ENCODE measurements around the gene FNDC11. TPM values are rescaled to one million over a fixed set of nuclear protein-coding genes. Genes with fewer than 3 reads are reported as not detected.
A peak's percentile ranks its signal among the peaks of the same experiment; 100 is the strongest.
"Not testable (repeated sequence)": the region's sequence is repeated elsewhere in the genome, so short reads cannot be mapped to it uniquely, and the experiment has no call there.

The FNDC11 gene
- total RNA-seq, 1 experiment from 2014 or later: 0.46 TPM

- no peak for DNase-seq (ENCODE audit: low read depth)
Observed at GRCh38 chr20:63566395-63567135, 12.6 kb downstream of the FNDC11 start.

- no peak for DNase-seq (ENCODE audit: low read depth)
Observed at GRCh38 chr20:63567136-63567385, 13.1 kb downstream of the FNDC11 start.

GRCh38 chr20:63567386-63568169 lies 13.6 kb downstream of the FNDC11 start:
- no peak for DNase-seq (ENCODE audit: low read depth)

GRCh38 chr20:63568170-63568981 lies 14.4 kb downstream of the FNDC11 start:
- DNase-seq (ENCODE audit: low read depth): no peak

GRCh38 chr20:63568986-63569949 lies 15.3 kb downstream of the FNDC11 start:
- DNase-seq (ENCODE audit: low read depth): no peak

GRCh38 chr20:63570281-63571086 lies 16.5 kb downstream of the FNDC11 start:
- no peak for DNase-seq (ENCODE audit: low read depth)

GRCh38 chr20:63571087-63571478 lies 17.1 kb downstream of the FNDC11 start:
- not testable (repeated sequence) for DNase-seq (ENCODE audit: low read depth)

- DNase-seq (ENCODE audit: low read depth): no peak
Observed at GRCh38 chr20:63572071-63572787, 18.3 kb downstream of the FNDC11 start.

- no peak for DNase-seq (ENCODE audit: low read depth)
Observed at GRCh38 chr20:63572788-63573646, 19.1 kb downstream of the FNDC11 start.

GRCh38 chr20:63573647-63574131 lies 19.7 kb downstream of the FNDC11 start:
- no peak for DNase-seq (ENCODE audit: low read depth)

- peak; percentile 43 for DNase-seq (ENCODE audit: low read depth)
Observed at GRCh38 chr20:63574156-63574828, 20.3 kb downstream of the FNDC11 start, which contains the start of gene HELZ2. HELZ2 (minus strand) TSS chr20:63574239; CDS start chr20:63572385, 1,854 bp downstream.

GRCh38 chr20:63574829-63575743 lies 21.1 kb downstream of the FNDC11 start:
- DNase-seq (ENCODE audit: low read depth): peak; percentile 47

- DNase-seq (ENCODE audit: low read depth): no peak
Observed at GRCh38 chr20:63576311-63576710, 22.4 kb downstream of the FNDC11 start.

- no peak for DNase-seq (ENCODE audit: low read depth)
Observed at GRCh38 chr20:63577317-63577894, 23.4 kb downstream of the FNDC11 start.

- no peak for DNase-seq (ENCODE audit: low read depth)
Observed at GRCh38 chr20:63578224-63579016, 24.5 kb downstream of the FNDC11 start.

Data from LHCN-M2 (cell line).